Activated CD4-positive, CD25-positive, alpha-beta regulatory T cell treated with anti-CD3 and anti-CD28 coated beads, Interleukin-2, amount 50 U/mL, for 16 hours (primary cell): ENCODE measurements around the gene CD207.
A peak's percentile ranks its signal among the peaks of the same experiment; 100 is the strongest.
"Not testable (repeated sequence)": the region's sequence is repeated elsewhere in the genome, so short reads cannot be mapped to it uniquely, and the experiment has no call there.

Experiments
- DNase-seq: peaks from one replicate; pipeline ENCODE4 v3.0.0-alpha.2; 2020; ENCODE audit warnings: low read depth, low spot score

CD207 gene

GRCh38 chr2:70835643-70836042 is at the start of gene CD207:
Gene CD207, minus strand, starts transcription at chr2:70835816. Its CDS starts 40 bp downstream, at chr2:70835776.
- DNase-seq = no peak

- not testable (repeated sequence) for DNase-seq
These were observed 42.9 kb upstream of the CD207 start for GRCh38 chr2:70878543-70878942.

DNA sequence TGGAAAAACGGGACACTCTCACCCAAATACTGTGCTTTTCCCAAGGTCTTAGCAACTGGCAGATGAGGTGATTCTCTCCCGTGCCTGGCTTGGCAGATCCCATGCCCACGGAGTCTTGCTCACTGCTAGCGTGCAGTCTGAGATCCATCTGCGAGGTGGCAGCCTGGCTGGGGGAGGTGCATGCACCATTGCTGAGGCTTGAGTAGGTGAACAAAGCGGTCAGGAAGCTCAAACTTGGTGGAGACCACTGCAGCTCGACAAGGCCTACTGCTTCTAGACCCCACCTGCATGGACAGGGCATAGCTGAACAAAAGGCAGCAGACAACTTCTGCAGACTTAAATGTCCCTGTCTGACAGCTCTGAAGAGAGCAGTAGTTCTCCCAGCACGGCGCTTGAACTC is 40.5 kb upstream of the CD207 start:
- DNase-seq = not testable (repeated sequence)

- DNase-seq = no peak
These were observed 37.9 kb upstream of the CD207 start for GRCh38 chr2:70873541-70873940.

DNA sequence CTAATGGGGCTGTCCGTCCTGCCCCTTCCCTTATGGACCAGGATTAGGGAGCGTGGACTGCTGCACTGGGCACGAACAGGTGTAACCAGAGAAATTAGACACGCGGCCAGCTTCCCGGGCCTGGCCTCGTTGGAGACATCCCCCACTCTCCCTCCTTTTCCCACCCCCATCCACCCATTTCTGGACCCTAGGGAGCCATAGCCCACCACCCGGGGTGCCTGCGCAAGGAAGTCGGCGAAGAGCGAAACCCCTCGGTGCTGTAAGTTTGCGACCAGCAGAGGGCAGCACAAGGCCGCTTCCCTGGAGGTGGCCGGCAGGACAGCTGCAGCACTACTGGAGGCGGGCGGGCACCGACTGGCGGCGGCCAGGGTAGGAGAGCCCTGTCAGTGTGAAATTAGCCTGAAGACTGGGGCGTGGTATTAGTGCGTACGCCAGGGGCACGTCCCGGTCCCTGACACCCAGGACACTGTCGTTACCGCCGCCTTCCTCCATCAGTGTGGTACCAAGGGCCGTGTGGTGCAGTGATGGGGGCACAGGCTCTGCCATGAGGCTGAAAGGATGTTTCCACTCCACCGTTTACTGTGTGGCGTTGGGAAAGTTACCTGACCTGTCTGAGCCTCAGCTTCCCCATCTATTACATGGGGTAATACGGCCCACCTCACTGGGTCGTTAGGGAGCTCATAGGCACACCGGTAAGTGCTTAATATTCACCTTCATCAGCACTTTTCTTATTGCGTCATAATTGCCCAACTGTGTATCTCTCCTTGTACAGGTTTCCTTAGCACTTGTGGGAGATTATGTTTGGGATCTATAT is 36.0 kb upstream of the CD207 start:
- peak; percentile 39 for DNase-seq

DNA sequence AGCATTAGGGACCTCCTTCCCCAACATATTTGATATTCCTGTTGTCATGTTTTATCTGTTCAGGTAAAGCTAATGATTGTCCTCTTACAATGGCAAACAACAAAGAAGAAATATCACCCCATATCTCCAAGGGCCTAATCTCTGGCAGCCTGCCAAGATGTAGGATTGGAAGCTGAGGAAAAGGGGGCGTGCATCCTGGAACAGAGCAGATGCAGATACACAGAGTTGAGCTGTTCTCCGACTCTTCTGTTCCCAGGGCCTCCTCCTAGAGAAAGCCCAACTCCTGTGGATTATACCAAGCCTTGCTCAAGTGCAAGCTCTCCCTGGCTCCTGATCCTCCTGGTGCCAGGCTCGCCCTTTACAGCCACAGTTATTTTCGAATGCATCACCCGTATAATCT is 35.2 kb upstream of the CD207 start:
- DNase-seq = no peak

- DNase-seq = no peak
These were observed 33.4 kb upstream of the CD207 start for GRCh38 chr2:70868970-70869369.

DNA sequence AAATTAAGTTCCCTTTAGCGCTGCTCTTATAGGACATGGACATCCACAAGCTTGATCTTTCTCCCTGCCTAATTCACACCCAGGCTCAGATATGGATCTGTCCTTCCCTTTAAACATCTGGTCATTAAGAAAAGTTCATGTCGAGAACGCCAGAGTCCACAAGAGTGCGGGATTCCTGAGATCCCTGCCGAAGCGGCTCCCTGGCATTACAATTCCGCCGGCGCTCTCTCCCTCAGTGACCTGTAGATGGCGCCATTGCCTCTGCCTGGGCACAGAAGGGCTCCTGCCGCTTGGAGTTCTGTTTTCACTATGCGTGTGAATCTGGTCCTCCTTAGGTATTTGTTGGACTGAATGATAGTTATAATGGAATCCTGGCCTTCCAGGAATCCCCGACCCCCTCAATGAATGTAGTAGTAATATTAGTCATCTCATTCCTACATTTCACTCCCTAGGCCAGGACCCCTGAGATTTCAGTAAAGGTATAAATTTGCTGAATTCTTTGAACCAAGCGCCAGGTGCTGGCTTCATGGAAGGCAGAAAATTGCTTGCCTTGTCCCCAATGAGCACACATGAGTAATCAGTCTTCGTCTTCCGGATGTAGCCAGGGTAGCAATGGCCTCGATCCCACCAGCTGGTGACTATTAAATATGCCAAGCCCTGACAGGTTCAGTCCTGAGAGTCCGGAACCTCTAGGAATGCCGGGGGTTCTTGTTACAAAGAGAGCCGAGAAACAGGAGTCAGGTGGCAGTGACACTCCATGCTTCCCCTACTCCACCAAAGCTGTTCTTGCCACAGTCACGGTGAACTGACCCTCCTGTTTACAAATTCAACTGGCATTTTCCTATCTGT is 26.4 kb upstream of the CD207 start:
- DNase-seq = peak; percentile 46

DNA sequence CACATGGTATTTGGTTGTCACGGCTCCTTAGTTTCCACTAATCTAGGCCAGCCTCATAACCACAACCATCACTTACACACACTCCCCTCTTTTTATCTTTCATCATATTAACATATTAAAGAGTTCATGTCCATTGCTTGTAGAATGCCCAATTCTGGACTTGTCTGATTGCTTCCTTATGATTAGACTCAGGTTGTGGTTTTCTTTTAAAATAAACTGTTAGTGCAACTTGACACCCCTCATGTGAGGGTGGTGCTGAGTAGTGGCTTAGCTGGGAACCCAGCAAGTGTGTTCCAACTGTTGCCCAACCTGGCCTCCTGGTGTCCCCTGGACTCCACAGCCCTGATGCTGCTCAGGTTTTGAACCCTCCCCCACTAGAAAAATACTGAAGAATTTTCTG is 20.1 kb upstream of the CD207 start:
- no peak for DNase-seq

GRCh38 chr2:70854411-70854810 is 18.8 kb upstream of the CD207 start:
- no peak for DNase-seq

GRCh38 chr2:70852824-70853223 is 17.2 kb upstream of the CD207 start:
- no peak for DNase-seq

DNA sequence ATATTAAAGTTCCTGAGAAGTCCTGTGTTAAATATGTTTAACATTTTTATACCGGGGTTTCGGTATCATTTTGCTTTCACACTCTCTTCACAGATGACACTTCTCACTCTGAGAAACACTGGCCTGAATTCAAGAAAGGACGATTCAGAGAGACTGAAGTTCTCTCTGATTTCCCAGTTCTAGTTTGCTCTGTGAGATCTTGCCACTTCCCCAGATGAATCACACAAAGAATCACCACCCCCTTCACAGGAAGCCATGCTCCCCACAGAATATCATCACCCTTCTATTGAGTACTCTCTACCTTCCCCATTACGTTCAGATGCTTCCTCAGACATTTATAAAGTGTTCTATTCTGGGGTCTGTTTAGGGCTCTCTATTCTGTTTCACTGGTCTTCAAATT is 16.1 kb upstream of the CD207 start:
- DNase-seq = no peak

- DNase-seq = no peak
These were observed 15.3 kb upstream of the CD207 start for GRCh38 chr2:70850925-70851324.

DNA sequence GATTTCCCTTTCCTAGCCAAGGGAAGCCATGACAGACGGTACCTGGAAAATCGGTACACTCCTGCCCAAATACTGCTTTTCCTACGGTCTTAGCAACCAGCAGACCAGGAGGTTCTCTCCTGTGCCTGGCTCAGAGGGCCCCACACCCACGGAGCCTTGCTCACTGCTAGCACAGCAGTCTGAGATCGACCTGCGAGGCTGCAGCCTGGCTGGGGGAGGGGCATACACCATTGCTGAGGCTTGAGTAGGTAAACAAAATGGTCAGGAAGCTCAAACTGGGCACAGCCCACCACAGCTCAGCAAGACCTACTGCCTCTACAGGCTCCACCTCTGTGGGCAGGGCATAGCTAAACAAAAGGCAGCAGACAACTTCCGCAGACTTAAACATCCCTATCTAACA is 6.8 kb upstream of the CD207 start:
- no peak for DNase-seq

DNA sequence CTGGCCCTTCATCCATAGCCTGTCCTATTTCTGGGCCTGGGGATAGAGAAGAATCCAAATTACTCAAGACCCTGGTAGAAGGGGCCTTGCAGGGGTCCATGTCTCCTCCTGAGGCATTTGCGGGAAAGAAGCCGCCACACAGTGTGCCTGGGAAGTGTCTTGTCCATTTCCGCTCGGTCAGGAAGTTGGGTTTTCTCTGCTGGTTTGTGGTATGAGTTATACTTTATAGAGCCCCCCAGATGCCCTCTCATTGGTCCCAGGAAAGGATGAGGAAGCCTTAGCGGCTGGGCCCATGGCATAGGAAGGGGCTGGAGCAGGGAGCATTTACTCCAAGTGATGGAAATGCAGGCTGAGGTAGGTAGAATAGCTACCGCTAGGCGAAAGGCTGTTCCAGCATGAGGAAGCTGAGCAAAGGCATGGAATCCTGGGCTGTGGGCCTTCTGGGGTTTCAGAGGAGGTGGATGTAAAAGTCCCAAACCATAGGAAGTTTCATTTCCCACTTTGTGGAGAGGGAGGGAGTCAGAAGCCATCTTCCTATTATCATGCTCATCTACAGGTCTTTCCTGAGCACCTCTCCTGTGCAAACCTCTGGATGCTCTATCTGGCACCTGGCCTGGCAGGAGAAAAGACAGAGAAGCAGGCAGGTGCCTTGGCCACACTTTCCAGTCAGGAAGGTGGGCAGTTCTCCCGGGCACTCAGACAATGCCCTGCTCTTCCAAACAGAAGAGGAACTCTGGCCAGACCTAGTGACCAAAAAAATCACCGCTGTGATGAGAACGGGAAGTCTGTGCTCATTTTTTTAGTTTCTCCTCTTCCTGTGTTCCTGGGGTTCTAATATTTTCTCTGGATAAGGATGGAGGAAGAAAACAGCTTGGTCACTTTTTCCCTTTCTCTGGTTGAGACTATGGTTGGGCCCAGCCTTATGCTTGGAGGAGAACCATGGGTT is 2.6 kb upstream of the CD207 start:
- no peak for DNase-seq

- DNase-seq = no peak
These were observed 735 bp downstream of the CD207 start for GRCh38 chr2:70834881-70835280.

DNA sequence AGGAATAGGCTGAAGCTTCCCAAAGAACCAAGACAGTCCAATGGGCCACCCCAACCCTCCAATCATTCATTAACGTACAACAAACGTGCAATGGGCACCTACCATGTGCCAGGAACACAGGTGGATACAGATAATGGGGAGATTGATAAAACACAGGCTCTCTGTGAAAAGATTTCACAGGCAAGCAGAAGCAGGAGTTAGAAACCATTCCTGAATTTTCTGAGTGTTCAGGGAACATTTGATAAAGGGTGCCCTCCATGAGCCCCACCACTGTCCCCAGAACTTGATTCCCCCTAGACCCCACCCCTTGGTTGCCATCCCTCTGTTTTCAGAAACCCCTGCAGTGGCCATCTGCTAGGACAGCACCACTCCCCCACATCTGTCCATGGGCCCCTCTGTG is 1.5 kb downstream of the CD207 start:
- no peak for DNase-seq

- DNase-seq = no peak
These were observed 2.4 kb downstream of the CD207 start for GRCh38 chr2:70833246-70833645.

GRCh38 chr2:70832386-70832785 is 3.2 kb downstream of the CD207 start:
- DNase-seq = no peak

GRCh38 chr2:70831861-70832260 is 3.8 kb downstream of the CD207 start:
- DNase-seq = no peak

- no peak for DNase-seq
These were observed 5.2 kb downstream of the CD207 start for GRCh38 chr2:70830366-70830765.

DNA sequence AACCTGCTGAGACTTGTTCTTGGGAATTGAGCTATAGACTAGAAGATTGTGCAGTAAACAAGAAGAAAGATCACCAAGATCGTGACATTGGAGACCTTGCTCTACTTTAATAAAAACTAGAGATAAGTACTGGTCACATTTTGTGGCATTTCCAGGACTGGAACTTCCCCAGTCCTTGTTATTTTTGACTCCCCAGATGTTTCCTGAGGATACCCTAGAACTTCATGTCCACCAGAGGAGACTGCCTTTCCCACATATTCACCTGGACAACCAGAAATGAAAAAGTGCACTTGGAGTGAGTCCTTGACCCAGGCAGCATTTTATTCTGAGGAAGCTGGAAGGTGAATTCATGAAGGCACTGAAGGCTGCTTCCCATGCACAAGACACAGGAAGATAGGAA is 5.7 kb downstream of the CD207 start:
- DNase-seq = no peak
